GM12891 (cell line): ENCODE measurements around the gene FPR2.

Source experiments
- POLR2A ChIP-seq: IDR thresholded peaks from 2 replicates; pipeline ENCODE4 v1.6.1; 2011; ENCODE audit warnings: low read depth, low read length, control low read depth
- POLR2AphosphoS5 ChIP-seq: IDR thresholded peaks from 2 replicates; pipeline ENCODE4 v1.6.1; 2011; ENCODE audit warnings: low read depth, low read length, control low read depth
- SPI1 ChIP-seq: IDR thresholded peaks from 2 replicates; pipeline ENCODE4 v1.6.1; 2011; ENCODE audit warnings: low read depth, low read length, control low read depth
- TAF1 ChIP-seq: IDR thresholded peaks from 2 replicates; pipeline ENCODE4 v1.6.1; 2011; ENCODE audit warnings: low read depth, low read length, control low read depth

DNA sequence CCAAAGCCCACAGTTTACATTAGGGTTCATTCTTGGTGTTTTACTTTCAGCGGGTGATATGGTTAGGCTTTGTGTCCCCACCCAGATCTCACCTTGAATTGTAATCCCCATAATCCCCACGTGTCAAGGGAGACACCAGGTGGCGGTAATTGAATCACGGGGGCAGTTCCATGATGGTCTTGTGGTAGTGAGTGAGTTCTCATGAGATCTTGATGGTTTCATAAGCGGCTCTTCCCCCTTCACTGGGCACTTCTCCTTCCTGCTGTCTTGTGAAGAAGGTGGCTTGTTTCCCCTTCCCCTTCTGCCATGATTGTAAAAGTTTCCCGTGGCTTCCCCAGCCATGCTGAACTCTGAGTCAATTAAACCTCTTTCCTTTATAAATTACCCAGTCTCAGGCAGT is 12.0 kb downstream of the FPR2 start:
- TF ChIP-seq POLR2AphosphoS5 (no peak), POLR2A (no peak), TAF1 (no peak), SPI1 (no peak)
